WTC11 (cell line): ENCODE results near the gene COL25A1.

Experiments used
- CTCF ChIP-seq: fragments of 200-600 bp; IDR thresholded peaks from 2 replicates; pipeline ENCODE4 v1.8.0; 2022; ENCODE audit warnings: antibody characterized with exemption
- TEAD4 ChIP-seq: sonication (generic); formaldehyde crosslinking; IDR thresholded peaks from 2 replicates; pipeline ENCODE4 v1.8.0; 2022; ENCODE audit warnings: mild to moderate bottlenecking, missing genetic modification reagents
- ZNF317 ChIP-seq: sonication (generic); formaldehyde crosslinking; IDR thresholded peaks from 2 replicates; pipeline ENCODE4 v1.8.1; 2023; ENCODE audit warnings: low read depth, mild to moderate bottlenecking, moderate library complexity, missing genetic modification reagents, borderline replicate concordance
- ZNF423 ChIP-seq: fragments of 250-450 bp; sonication (Bioruptor Pico); IDR thresholded peaks from 2 replicates; pipeline ENCODE4 v2.1.2; 2022; ENCODE audit warnings: mild to moderate bottlenecking, moderate library complexity
- TF ChIP-seq, protein P1 (sequence below): sonication (generic); formaldehyde crosslinking; IDR thresholded peaks from 2 replicates; pipeline ENCODE4 v1.8.1; 2023; ENCODE audit warnings: mild to moderate bottlenecking, missing genetic modification reagents

- no peak for TF ChIP-seq CTCF
- TF ChIP-seq, protein P1, sequence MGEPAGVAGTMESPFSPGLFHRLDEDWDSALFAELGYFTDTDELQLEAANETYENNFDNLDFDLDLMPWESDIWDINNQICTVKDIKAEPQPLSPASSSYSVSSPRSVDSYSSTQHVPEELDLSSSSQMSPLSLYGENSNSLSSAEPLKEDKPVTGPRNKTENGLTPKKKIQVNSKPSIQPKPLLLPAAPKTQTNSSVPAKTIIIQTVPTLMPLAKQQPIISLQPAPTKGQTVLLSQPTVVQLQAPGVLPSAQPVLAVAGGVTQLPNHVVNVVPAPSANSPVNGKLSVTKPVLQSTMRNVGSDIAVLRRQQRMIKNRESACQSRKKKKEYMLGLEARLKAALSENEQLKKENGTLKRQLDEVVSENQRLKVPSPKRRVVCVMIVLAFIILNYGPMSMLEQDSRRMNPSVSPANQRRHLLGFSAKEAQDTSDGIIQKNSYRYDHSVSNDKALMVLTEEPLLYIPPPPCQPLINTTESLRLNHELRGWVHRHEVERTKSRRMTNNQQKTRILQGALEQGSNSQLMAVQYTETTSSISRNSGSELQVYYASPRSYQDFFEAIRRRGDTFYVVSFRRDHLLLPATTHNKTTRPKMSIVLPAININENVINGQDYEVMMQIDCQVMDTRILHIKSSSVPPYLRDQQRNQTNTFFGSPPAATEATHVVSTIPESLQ: no peak
- no peak for TF ChIP-seq TEAD4 (CRISPR knock-in tag)
- TF ChIP-seq ZNF317 (CRISPR knock-in tag): no peak
- no peak for TF ChIP-seq ZNF423 (CRISPR knock-in tag)
These were observed 142.0 kb downstream of the COL25A1 start for GRCh38 chr4:109160494-109160893.
